ENCODE results near the gene TTLL11. TPM values are rescaled to one million over a fixed set of nuclear protein-coding genes. Genes with fewer than 3 reads are reported as not detected.

Gene TTLL11
- polyA plus RNA-seq, 3 donors from 2014 or later = 3.1 to 8.3 (median 5.6) TPM

DNA sequence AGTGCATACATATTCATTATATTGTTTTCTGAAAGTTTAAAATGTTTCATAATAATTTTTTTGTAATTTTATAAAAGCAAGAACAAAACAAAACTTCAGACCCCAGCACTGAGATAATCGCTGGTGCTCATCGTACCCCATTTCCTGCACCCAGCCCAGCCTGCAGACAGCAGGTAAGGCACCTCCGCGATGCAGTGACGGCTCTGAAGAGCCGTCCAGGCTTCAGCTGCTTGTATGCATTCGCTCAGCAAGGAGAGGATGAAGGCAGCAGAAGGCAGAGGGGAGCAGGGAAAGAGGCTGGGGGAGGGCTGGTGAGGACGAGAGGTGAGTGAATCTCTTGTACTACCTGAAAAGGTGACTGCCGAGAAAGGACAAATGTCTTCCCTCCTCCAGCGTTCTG, 153.5 kb downstream of the TTLL11 start:
- Mint-ChIP-seq H3K27me3 (ENCODE audit: low read depth in 3 of 3) (peaks cover 0 to 2% (median 0%) of the 10 kb centered on the region in 3 donors), H3K4me3 (no peak overlapping the region), H3K36me3 (peaks cover 0 to 6% (median 0%) of the 10 kb centered on the region in 3 donors), H3K9me3 (no peaks in the 10 kb centered on the region), H3K4me1 (no peaks in the 10 kb centered on the region), H3K27ac (no peak overlapping the region)
- DNase-seq = no peak

DNA sequence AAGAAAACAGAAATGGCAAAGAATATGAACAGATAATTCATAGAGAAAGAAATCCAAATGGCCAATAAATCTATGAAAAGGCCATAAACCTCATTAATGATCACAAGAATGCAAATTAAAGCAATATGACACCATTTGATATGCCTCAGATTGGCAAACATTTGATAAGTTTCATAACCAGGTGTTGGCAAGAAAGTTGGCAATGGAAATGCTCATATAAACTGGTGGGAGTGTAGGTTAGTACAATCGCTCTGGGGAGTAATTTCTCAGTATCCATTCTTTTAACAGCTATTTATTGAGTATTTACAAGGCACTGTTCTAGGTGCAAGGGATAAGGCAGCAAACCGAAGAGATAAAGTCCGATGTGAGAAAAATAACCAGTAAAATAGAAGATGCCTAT, 154.5 kb downstream of the TTLL11 start:
- no peak overlapping the region for H3K27ac Mint-ChIP-seq
- H3K4me3 Mint-ChIP-seq = no peak overlapping the region
- no peak for DNase-seq
- peaks cover 0 to 3% (median 0%) of the 10 kb centered on the region in 3 donors for H3K36me3 Mint-ChIP-seq
- H3K4me1 Mint-ChIP-seq = no peaks in the 10 kb centered on the region
- H3K9me3 Mint-ChIP-seq = no peaks in the 10 kb centered on the region
- peaks cover 0 to 2% (median 0%) of the 10 kb centered on the region in 3 donors for H3K27me3 Mint-ChIP-seq (ENCODE audit: low read depth in 3 of 3)

DNA sequence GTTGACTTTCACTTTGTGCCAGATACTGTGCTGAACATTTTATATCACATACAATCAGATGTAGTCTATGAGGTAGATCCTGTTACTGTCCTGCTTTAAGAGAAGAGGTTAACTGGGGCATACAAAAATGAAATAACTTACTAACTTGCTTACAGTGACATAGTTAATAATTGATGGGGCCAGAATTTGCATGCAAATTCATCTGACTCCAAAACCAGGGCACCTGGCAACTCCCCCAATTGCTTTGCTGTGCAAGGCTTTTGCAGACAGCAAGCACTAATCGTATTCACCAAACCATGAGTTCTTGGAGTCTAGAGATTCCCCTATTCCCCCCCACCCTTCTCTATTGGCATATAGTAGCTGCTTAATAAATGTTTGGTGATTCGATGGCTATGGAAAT, 155.9 kb downstream of the TTLL11 start:
- H3K27me3 Mint-ChIP-seq (ENCODE audit: low read depth in 3 of 3) = peaks cover 0 to 2% (median 0%) of the 10 kb centered on the region in 3 donors
- H3K4me1 Mint-ChIP-seq = no peaks in the 10 kb centered on the region
- H3K4me3 Mint-ChIP-seq = no peak overlapping the region

DNA sequence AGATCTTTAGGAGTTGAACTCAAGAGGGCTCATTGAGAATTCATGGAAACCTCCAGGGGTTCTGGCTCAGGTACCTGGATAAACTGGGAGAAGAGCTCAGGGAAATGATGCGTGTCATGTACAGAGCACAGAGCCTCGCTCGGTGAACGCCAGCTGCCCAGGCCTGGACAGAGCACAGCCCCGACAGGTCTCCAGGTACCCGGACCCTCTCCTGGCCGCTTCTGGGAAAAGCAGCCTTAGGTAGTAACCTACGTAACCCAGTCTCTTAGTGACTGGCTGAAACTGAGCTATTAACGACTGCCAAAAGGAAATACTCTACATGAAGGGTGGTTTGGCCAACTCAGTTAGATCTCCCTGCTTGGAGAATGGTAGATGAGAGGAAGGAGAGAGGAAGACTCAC, 157.4 kb downstream of the TTLL11 start:
- DNase-seq = no peak
- Mint-ChIP-seq H3K9me3 (no peaks in the 10 kb centered on the region), H3K36me3 (no peaks in the 10 kb centered on the region), H3K4me1 (no peaks in the 10 kb centered on the region), H3K27ac (no peak overlapping the region), H3K4me3 (no peak overlapping the region), H3K27me3 (ENCODE audit: low read depth in 3 of 3) (peaks cover 0 to 2% (median 0%) of the 10 kb centered on the region in 3 donors)

More for the DNA sequence above, 155.9 kb downstream of the TTLL11 start:
- no peaks in the 10 kb centered on the region for H3K9me3 Mint-ChIP-seq
- no peaks in the 10 kb centered on the region for H3K36me3 Mint-ChIP-seq
- no peak for DNase-seq
- H3K27ac Mint-ChIP-seq = no peak overlapping the region

DNA sequence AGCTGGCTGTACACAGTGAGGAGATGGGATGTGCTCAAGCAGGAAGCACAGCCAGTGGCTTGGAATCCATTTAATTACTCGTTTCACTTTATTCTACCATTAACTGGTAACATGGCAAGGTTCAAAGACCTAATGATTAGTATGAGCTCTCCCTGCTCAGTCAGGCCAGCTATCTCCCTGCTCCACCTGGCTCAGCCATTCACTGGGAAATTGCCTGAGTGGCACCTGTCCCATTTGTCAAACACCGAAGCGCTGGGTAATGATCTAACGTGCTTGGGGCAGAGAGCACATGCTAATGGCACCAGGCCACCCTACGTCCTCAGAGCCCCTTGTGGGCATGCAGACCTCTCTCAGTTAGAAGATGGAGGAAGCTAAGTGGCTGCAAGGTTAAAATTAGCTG, 162.2 kb downstream of the TTLL11 start:
- no peaks in the 10 kb centered on the region for H3K9me3 Mint-ChIP-seq
- no peaks in the 10 kb centered on the region for H3K4me1 Mint-ChIP-seq
- no peaks in the 10 kb centered on the region for H3K36me3 Mint-ChIP-seq
- no peak for DNase-seq
- no peak overlapping the region for H3K4me3 Mint-ChIP-seq
- no peak overlapping the region for H3K27ac Mint-ChIP-seq
- peaks cover 0 to 5% (median 2%) of the 10 kb centered on the region in 3 donors for H3K27me3 Mint-ChIP-seq (ENCODE audit: low read depth in 3 of 3)

DNA sequence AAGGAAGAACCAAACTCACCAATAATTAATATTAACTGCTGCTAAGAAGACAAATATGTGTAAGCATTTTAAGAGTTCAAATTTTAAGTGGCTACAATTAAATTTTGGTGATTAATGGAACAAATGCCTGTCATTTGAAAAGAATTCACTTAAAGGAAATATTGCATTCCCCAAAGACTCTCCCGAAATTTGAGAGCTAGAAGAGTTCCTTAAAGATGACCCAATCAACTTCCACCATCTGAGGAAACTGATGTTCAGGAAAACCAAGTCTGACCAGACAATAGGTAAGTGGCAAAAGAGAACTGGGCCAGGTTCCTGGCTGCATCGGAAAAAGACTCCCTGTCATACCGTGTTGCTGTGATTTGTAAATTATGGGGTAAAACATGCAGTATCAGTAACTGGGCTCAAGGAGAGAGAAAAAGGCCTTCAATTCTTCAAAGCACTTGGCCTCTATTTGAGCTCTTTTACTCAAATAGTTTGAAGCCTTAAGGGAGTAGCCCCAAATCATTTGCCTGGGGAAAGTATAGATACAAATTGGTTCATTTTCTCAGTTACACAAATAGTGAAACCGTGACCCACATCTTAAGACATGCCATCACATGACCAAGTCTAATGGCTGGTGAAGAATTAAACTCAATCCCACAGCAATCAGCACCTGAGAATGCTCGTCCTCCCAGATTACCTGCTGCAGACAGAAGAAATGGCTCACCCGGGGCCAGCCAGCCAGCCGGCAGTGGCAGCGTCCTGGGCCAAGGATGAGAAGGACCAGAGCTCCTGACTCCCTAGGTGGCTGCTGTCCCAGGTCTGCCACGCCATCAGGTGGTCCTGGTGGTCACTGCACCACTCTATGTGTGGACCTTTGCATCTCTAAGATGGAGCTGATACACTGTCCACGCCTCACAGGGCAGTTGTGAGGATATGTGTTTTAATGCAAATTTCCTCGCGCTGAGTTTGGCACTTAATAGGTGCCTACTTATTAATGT, 162.9 kb downstream of the TTLL11 start:
- DNase-seq = no peak
- no peaks in the 10 kb centered on the region for H3K9me3 Mint-ChIP-seq
- H3K4me1 Mint-ChIP-seq = no peaks in the 10 kb centered on the region
- no peaks in the 10 kb centered on the region for H3K36me3 Mint-ChIP-seq
- peaks cover 0 to 7% (median 2%) of the 10 kb centered on the region in 3 donors for H3K27me3 Mint-ChIP-seq (ENCODE audit: low read depth in 3 of 3)
- H3K27ac Mint-ChIP-seq = no peak overlapping the region
- H3K4me3 Mint-ChIP-seq = no peak overlapping the region

DNA sequence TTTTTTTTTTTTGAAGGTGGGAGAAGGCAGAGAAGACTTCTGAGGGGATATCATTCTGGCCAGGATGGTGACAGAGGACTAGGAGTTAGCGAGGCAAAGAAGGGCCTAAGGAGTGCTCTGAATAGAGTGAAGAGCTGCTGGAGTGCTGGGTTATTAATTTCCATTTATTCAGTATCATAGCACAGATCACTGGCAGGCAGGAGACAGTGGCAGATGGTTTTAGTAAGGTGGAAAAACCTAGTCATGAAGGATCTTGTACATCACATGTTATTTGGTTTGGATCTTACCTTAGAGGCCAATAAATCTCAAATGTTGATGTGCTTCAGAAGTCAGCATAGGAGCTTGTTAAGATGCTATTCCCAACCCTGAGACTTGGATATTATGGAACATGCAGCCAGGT, 165.5 kb downstream of the TTLL11 start:
- no peaks in the 10 kb centered on the region for H3K4me1 Mint-ChIP-seq
- H3K36me3 Mint-ChIP-seq = peaks cover 0 to 4% (median 0%) of the 10 kb centered on the region in 3 donors
- DNase-seq = no peak
- H3K4me3 Mint-ChIP-seq = no peak overlapping the region
- H3K9me3 Mint-ChIP-seq = no peaks in the 10 kb centered on the region
- H3K27ac Mint-ChIP-seq = no peak overlapping the region
- H3K27me3 Mint-ChIP-seq (ENCODE audit: low read depth in 3 of 3) = peaks cover 0 to 9% (median 0%) of the 10 kb centered on the region in 3 donors

DNA sequence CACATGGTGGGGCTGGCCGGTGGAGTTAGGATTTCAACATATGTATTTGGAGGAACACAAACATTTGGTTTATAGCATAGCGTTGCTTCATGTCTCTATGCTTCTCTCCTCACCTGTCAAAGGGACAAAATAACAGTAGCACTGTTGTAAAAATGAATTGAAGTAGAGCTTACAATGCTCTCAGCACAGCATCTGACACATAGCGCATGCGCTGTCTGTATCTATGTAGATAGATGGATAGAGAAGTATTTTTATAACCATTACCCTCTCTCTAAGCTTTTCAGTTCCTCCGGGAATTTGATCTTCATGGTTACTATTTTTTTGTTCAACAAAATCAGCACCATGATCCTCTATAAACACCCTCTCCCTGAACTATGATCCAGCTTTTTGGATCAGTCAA, 166.0 kb downstream of the TTLL11 start:
- Mint-ChIP-seq H3K27me3 (ENCODE audit: low read depth in 3 of 3) (peaks cover 0 to 9% (median 0%) of the 10 kb centered on the region in 3 donors), H3K9me3 (no peaks in the 10 kb centered on the region), H3K36me3 (peaks cover 0 to 4% (median 0%) of the 10 kb centered on the region in 3 donors), H3K4me3 (no peak overlapping the region), H3K27ac (no peak overlapping the region), H3K4me1 (no peaks in the 10 kb centered on the region)
- DNase-seq = no peak

DNA sequence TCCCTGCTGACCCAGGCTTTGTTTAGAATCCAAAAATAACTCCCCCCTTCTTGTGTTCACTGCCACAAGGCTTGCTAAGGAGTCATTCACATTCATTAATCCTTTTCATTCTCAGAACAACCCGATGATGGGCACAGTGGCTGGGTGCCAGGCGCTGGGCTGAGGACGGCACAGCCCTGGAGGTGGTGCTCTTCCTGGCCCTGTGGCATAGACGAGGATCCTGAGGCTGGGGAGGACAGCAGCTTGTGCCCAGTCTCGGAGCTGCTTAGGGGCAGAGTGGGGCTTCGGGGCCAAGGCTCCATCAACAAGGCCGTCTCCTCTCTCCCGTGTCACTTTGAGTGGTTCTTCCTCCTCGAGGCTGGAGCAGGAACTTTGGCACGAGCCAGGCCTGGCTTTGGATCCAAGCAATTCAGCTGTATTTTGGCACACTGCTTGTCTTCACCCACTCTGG, 166.7 kb downstream of the TTLL11 start:
- Mint-ChIP-seq H3K27ac (no peak overlapping the region), H3K4me3 (no peak overlapping the region), H3K36me3 (peaks cover 0 to 4% (median 0%) of the 10 kb centered on the region in 3 donors), H3K27me3 (ENCODE audit: low read depth in 3 of 3) (peaks cover 0 to 9% (median 0%) of the 10 kb centered on the region in 3 donors), H3K4me1 (no peaks in the 10 kb centered on the region), H3K9me3 (no peaks in the 10 kb centered on the region)
- no peak for DNase-seq

DNA sequence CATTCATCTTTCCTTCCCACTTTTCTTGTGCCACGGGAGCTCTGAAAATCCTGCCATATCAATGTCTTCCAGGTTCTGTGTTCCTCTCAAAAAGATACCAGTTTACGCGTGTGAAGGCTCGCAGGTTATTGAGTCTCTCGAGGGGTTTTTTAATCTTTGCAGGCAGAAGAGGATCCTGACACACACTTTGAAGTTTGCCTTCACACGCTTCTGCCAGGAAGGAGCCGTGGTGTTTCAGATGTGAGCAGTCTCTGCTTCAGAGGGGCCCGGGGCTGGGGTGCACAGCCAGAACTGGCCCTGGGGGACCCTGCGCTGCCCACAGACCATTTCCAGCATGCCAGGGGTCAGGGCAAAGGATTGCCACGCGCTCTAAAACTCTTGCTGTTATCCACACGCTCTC, 167.2 kb downstream of the TTLL11 start:
- no peak overlapping the region for H3K27ac Mint-ChIP-seq

DNA sequence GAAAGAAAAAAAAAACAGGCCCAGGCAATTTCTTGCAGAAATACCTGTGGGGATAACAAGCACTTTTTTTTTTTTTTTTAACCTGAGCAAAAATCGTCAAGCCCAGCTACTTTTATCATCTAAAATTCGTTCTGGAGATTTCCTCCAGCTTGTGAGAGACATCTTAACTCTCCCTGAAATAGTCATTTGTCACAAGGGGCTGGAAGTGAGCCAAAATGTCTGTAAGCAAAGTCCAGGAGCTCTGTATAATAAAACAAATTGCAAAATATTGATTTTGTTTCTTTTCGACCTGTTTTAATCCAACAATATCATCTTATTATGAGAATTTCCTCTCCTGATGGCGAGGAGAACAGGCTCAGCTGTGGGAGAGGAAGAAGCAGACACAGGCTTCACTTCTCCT, 168.4 kb downstream of the TTLL11 start:
- no peaks in the 10 kb centered on the region for H3K4me1 Mint-ChIP-seq
- H3K36me3 Mint-ChIP-seq = peaks cover 0 to 4% (median 0%) of the 10 kb centered on the region in 3 donors
- peaks cover 0 to 9% (median 0%) of the 10 kb centered on the region in 3 donors for H3K27me3 Mint-ChIP-seq (ENCODE audit: low read depth in 3 of 3)
- no peak for DNase-seq
- H3K9me3 Mint-ChIP-seq = no peaks in the 10 kb centered on the region
- H3K27ac Mint-ChIP-seq = no peak overlapping the region
- H3K4me3 Mint-ChIP-seq = no peak overlapping the region

More for the DNA sequence above, 167.2 kb downstream of the TTLL11 start:
- no peak for DNase-seq
- peaks cover 0 to 9% (median 0%) of the 10 kb centered on the region in 3 donors for H3K27me3 Mint-ChIP-seq (ENCODE audit: low read depth in 3 of 3)
- no peaks in the 10 kb centered on the region for H3K9me3 Mint-ChIP-seq
- H3K4me3 Mint-ChIP-seq = no peak overlapping the region
- peaks cover 0 to 4% (median 0%) of the 10 kb centered on the region in 3 donors for H3K36me3 Mint-ChIP-seq
- no peaks in the 10 kb centered on the region for H3K4me1 Mint-ChIP-seq

DNA sequence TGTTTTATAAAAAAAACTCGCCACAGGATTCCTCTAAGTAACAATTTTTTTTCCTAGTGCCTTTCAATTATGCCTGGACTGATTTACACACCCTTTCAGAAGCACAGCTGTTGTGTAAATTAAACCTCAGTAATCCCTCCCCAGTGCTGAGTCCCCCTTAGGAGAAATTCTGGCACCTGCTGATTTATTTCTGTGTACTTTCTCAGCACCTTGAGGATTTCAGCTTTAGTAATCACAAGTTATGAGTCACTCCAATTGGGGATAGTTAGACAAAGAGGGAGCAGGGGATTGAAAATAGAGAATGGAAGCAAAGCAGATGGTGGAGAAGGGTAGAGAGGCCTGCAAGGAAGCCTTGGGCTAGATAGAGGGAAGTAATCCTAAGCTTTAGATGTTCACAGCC, 171.7 kb downstream of the TTLL11 start:
- Mint-ChIP-seq H3K36me3 (peaks cover 0 to 4% (median 0%) of the 10 kb centered on the region in 3 donors), H3K27ac (no peak overlapping the region), H3K9me3 (no peaks in the 10 kb centered on the region)

DNA sequence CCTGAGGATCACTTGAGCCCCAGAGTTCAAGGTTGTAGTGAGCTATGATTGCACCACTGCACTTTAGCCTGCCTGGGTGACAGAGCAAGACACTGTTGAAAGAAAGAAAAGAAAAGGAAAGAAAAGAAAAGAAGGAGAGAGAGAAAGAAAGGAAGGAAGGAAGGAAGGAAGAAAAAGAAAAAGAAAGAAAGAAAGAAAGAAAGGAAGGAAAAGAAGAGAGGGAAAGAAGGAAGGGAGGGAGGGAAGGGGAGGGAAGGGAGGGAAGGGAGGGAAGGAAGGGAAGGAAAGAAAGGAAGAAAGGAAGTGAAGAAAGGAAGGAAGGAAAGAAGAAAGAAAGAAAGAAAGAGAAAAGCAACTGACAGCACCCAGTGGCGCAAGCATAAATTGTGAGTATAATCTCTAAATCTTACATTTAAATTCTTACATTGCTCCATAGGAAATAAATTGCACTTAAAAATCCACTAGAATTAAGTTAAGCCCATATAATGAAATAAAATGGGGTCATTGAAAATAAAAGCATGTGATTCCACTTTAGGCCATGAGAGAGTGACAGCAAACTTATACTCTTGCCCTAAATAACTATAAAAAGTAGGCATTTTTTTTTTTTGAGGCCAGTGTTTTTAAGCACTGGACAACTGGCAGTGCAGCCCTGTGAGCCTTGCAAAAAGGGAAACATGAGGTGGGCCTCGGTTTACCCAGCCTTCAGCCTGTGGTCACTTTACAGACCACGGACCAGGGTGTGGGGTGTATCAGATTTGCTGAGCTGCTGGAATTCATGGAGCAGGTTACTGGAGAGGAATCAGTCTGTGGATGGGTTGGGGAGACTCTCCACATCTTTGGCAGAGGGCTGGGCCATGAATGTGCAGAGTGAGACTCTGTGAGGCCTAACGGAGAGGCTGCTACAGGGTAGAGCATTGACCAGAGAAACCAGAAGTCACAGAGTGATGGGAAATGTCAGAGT, 175.5 kb downstream of the TTLL11 start:
- DNase-seq = no peak
- Mint-ChIP-seq H3K4me1 (no peaks in the 10 kb centered on the region), H3K9me3 (no peaks in the 10 kb centered on the region), H3K4me3 (no peak overlapping the region), H3K36me3 (no peaks in the 10 kb centered on the region), H3K27ac (no peak overlapping the region), H3K27me3 (ENCODE audit: low read depth in 3 of 3) (peaks cover 0 to 1% (median 1%) of the 10 kb centered on the region in 3 donors)

More for the DNA sequence above, 171.7 kb downstream of the TTLL11 start:
- DNase-seq = no peak
- Mint-ChIP-seq H3K4me3 (no peak overlapping the region), H3K4me1 (no peaks in the 10 kb centered on the region), H3K27me3 (ENCODE audit: low read depth in 3 of 3) (peaks cover 0 to 4% (median 1%) of the 10 kb centered on the region in 3 donors)

Measured in immature natural killer cell (primary cell).